Body of pancreas (tissue), 4 donors: Measurements from ENCODE around the gene DYNC1I2.
"Not testable (repeated sequence)": the region's sequence is repeated elsewhere in the genome, so short reads cannot be mapped to it uniquely, and the experiment has no call there.

Source experiments
- POLR2A ChIP-seq, 3 donors: fragments of 450-650 bp; IDR thresholded peaks; one replicate each; pipeline ENCODE4 v1.6.1; 2016; ENCODE audit warnings: antibody characterized with exemption in 3 of 3, mild to moderate bottlenecking in 2 of 3
- TF ChIP-seq, protein P1 (sequence below), 7 experiments: fragments of 450-650 bp in 4 of 7; fragments of 200-600 bp in 3 of 7; sonication (generic) in 3 of 7; IDR thresholded peaks; one replicate each; pipeline ENCODE4 v1.5.1; 2016 to 2019; ENCODE audit warnings: antibody characterized with exemption in 7 of 7

- TF ChIP-seq, protein P1, sequence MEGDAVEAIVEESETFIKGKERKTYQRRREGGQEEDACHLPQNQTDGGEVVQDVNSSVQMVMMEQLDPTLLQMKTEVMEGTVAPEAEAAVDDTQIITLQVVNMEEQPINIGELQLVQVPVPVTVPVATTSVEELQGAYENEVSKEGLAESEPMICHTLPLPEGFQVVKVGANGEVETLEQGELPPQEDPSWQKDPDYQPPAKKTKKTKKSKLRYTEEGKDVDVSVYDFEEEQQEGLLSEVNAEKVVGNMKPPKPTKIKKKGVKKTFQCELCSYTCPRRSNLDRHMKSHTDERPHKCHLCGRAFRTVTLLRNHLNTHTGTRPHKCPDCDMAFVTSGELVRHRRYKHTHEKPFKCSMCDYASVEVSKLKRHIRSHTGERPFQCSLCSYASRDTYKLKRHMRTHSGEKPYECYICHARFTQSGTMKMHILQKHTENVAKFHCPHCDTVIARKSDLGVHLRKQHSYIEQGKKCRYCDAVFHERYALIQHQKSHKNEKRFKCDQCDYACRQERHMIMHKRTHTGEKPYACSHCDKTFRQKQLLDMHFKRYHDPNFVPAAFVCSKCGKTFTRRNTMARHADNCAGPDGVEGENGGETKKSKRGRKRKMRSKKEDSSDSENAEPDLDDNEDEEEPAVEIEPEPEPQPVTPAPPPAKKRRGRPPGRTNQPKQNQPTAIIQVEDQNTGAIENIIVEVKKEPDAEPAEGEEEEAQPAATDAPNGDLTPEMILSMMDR (IDR thresholded peaks at IDR 0.05) = not testable (repeated sequence)
- not testable (repeated sequence) for TF ChIP-seq POLR2A (IDR thresholded peaks at IDR 0.05)
Measured at GRCh38 chr2:171758762-171759161, 71.5 kb downstream of the DYNC1I2 start.
